ENCODE data around the gene RCVRN. TPM values are rescaled to one million over a fixed set of nuclear protein-coding genes. Genes with fewer than 3 reads are reported as not detected.

RCVRN gene
- total and polyA plus RNA-seq, 2 of the 4 experiments (the other 2 are of a cell fraction): not detected

GRCh38 chr17:9868552-9868951, 36.5 kb downstream of the RCVRN start:
- no peaks in the 10 kb centered on the region for H3K79me1 ChIP-seq (ENCODE audit: low read depth in 1 of 2, low read length in 2 of 2)
- H2AK9ac ChIP-seq (replicated peaks; ENCODE audit: low read depth, low read length, poor library complexity): no peak overlapping the region
- H3K23ac ChIP-seq (ENCODE audit: low read depth, low read length): no peak overlapping the region
- H3K4me1 ChIP-seq (ENCODE audit: control insufficient read depth, insufficient read depth, low read length): no peaks in the 10 kb centered on the region
- BruUV-seq (replicated peaks): no TSS peak
- no peak overlapping the region for H2BK15ac ChIP-seq (ENCODE audit: low read depth, low read length)
- no peak for DNase-seq
- H3K27ac ChIP-seq (ENCODE audit: insufficient read depth, low read length): no peak overlapping the region
- CTCF ChIA-PET: no interaction called here
- no peak overlapping the region for H2AFZ ChIP-seq (replicated peaks; ENCODE audit: low read length, poor library complexity)
- H2AK5ac ChIP-seq (ENCODE audit: low read depth, low read length): no peak overlapping the region
- WGBS, 2 experiments (ENCODE audit: extremely low coverage in 2 of 2, insufficient read length in 1 of 2): no CpG with 5 or more reads among the region's 3 CpGs
- TF ChIP-seq CTCF (conservative IDR thresholded peaks at IDR 0.05; ENCODE audit: low read depth, low read length) (no peak), SMC3 (IDR thresholded peaks at IDR 0.05; ENCODE audit: low read depth, low read length) (no peak), RFX5 (IDR thresholded peaks at IDR 0.05; ENCODE audit: low read depth, low read length) (no peak), MXI1 (IDR thresholded peaks at IDR 0.05; ENCODE audit: borderline replicate concordance, low read depth, low read length) (no peak), CHD1 (IDR thresholded peaks at IDR 0.05; ENCODE audit: low read depth, low read length) (no peak), BHLHE40 (IDR thresholded peaks at IDR 0.05; ENCODE audit: low read depth, low read length) (no peak), RAD21 (IDR thresholded peaks at IDR 0.05; ENCODE audit: low read length) (no peak), FOS (IDR thresholded peaks at IDR 0.05; ENCODE audit: low read depth, low read length) (no peak), NFE2L2 (IDR thresholded peaks at IDR 0.05; ENCODE audit: low read depth, low read length) (no peak), MAFK (IDR thresholded peaks at IDR 0.05; ENCODE audit: low read depth, low read length) (no peak), CEBPB (IDR thresholded peaks at IDR 0.05; ENCODE audit: low read depth, low read length) (no peak), MAZ (IDR thresholded peaks at IDR 0.05; ENCODE audit: borderline replicate concordance, low read depth, low read length) (no peak), RCOR1 (IDR thresholded peaks at IDR 0.05; ENCODE audit: insufficient replicate concordance, low read length) (no peak), POLR2A (IDR thresholded peaks at IDR 0.05; ENCODE audit: low read depth, low read length) (no peak)
- TF ChIP-seq, protein P1, sequence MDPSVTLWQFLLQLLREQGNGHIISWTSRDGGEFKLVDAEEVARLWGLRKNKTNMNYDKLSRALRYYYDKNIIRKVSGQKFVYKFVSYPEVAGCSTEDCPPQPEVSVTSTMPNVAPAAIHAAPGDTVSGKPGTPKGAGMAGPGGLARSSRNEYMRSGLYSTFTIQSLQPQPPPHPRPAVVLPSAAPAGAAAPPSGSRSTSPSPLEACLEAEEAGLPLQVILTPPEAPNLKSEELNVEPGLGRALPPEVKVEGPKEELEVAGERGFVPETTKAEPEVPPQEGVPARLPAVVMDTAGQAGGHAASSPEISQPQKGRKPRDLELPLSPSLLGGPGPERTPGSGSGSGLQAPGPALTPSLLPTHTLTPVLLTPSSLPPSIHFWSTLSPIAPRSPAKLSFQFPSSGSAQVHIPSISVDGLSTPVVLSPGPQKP (IDR thresholded peaks at IDR 0.05; ENCODE audit: borderline replicate concordance, low read depth, low read length): no peak
- TF ChIP-seq, protein P2, sequence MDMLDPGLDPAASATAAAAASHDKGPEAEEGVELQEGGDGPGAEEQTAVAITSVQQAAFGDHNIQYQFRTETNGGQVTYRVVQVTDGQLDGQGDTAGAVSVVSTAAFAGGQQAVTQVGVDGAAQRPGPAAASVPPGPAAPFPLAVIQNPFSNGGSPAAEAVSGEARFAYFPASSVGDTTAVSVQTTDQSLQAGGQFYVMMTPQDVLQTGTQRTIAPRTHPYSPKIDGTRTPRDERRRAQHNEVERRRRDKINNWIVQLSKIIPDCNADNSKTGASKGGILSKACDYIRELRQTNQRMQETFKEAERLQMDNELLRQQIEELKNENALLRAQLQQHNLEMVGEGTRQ (IDR thresholded peaks at IDR 0.05; ENCODE audit: low read depth, low read length): no peak
- H3K9ac ChIP-seq (ENCODE audit: low read depth, low read length): no peak overlapping the region
- no peak overlapping the region for H3K4ac ChIP-seq (ENCODE audit: low read depth, low read length)
- POLR2A ChIA-PET (ENCODE audit: unreplicated experiment): no interaction called here
- H3K14ac ChIP-seq (replicated peaks; ENCODE audit: low read depth, low read length): no peak overlapping the region
- no peaks in the 10 kb centered on the region for H3K9me1 ChIP-seq (ENCODE audit: insufficient read depth, low read length)
- in situ Hi-C loops (cut with MboI; ENCODE audit: low sequenced_read_pairs): no loop called here
- H4K5ac ChIP-seq (ENCODE audit: low read depth, low read length): no peak overlapping the region
- no peak overlapping the region for H3K18ac ChIP-seq (ENCODE audit: low read depth, low read length)
- no peaks in the 10 kb centered on the region; the same call in none of the 2 replicates for H3K9me3 ChIP-seq (ENCODE audit: control insufficient read depth, insufficient read depth, low read length)
- no peak overlapping the region for H2BK120ac ChIP-seq (ENCODE audit: low read depth, low read length)
- no peaks in the 10 kb centered on the region for H3K36me3 ChIP-seq (ENCODE audit: control insufficient read depth, insufficient read depth, low read length)
- ATAC-seq (ENCODE audit: low read depth): no peak
- intact Hi-C loops (cut with micrococcal nuclease): no loop called here
- dilution Hi-C loops (cut with HindIII; ENCODE audit: low sequenced_read_pairs, unreplicated experiment): no loop called here
- no peak overlapping the region for H2BK20ac ChIP-seq (ENCODE audit: low read depth, low read length)
- H4K20me1 ChIP-seq (ENCODE audit: insufficient read depth, low read length): no peaks in the 10 kb centered on the region
- H3K27me3 ChIP-seq (ENCODE audit: control insufficient read depth, insufficient read depth, low read length): no peaks in the 10 kb centered on the region
- H4K91ac ChIP-seq (ENCODE audit: insufficient read depth, low read depth, low read length): no peak overlapping the region
- no peak overlapping the region for H3K56ac ChIP-seq (ENCODE audit: extremely low read depth, insufficient read depth, low read length)
- no peak overlapping the region for H3K4me2 ChIP-seq (ENCODE audit: low read depth, low read length)
- H3K4me3 ChIP-seq (ENCODE audit: insufficient read depth, low read depth, low read length): no peak overlapping the region
- no peak overlapping the region for H4K8ac ChIP-seq (ENCODE audit: low read depth in 2 of 2, low read length in 2 of 2)
- no peak overlapping the region for H2BK5ac ChIP-seq (ENCODE audit: low read depth, low read length, poor library complexity, severe bottlenecking)

All from IMR-90 (cell line).